ENCODE measurements around the gene EGFR. TPM values are rescaled to one million over a fixed set of nuclear protein-coding genes. Genes with fewer than 3 reads are reported as not detected.

EGFR gene
- total RNA-seq, 6 experiments from 2014 or later = 59.3 to 127 (median 93.7) TPM

DNA sequence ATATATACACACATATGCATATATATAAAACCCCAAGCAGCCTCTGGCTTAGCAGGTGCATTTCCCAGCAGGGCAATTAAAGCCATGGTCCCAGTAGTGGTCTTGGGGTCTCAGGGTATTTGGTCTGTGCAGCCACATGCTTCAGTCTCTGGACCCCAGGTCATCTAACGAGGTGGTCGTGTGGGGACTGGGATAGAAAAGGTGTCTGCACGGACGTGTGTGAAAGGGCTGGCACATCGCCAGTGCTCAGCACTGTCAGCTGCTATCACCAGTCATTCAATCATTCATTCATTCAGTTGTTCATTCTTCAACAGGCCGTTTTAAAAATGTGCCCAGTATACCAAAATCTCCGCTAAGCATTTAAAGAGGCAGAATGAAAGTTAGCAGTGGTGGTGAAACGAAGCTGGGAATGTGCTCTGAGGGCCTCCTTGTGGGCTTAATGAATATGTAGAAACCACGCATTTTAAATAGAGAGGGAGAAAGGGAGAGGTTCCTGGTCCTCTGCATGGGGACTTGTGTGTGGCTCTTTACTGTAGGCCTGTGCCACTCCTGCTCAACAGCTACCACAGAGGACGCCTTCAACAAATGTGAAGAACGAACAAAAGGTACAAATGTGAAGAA lies 170.4 kb downstream of the EGFR start:
- H3K9me3 ChIP-seq = no peaks in the 10 kb centered on the region
- intact Hi-C loops (cut with DNase I) = no loop called here
- 64% methylated on average over 11 of the region's 11 CpGs for WGBS (ENCODE audit: insufficient coverage, low coverage, low lambda C conversion rate, missing lambda C conversion rate)
- TF ChIP-seq POLR2A (IDR thresholded peaks at IDR 0.05) = no peak
- TF ChIP-seq, protein P1, sequence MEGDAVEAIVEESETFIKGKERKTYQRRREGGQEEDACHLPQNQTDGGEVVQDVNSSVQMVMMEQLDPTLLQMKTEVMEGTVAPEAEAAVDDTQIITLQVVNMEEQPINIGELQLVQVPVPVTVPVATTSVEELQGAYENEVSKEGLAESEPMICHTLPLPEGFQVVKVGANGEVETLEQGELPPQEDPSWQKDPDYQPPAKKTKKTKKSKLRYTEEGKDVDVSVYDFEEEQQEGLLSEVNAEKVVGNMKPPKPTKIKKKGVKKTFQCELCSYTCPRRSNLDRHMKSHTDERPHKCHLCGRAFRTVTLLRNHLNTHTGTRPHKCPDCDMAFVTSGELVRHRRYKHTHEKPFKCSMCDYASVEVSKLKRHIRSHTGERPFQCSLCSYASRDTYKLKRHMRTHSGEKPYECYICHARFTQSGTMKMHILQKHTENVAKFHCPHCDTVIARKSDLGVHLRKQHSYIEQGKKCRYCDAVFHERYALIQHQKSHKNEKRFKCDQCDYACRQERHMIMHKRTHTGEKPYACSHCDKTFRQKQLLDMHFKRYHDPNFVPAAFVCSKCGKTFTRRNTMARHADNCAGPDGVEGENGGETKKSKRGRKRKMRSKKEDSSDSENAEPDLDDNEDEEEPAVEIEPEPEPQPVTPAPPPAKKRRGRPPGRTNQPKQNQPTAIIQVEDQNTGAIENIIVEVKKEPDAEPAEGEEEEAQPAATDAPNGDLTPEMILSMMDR (IDR thresholded peaks at IDR 0.05) = no peak
- H3K27me3 ChIP-seq = no peaks in the 10 kb centered on the region
- peaks cover 0 to 55% (median 23%) of the 10 kb centered on the region in 4 donors for H3K36me3 ChIP-seq
- peaks cover 0 to 24% (median 2%) of the 10 kb centered on the region in 4 donors for H3K4me1 ChIP-seq
- ATAC-seq (no peak), DNase-seq (no peak)
- no peak overlapping the region for H3K4me3 ChIP-seq
- H3K27ac ChIP-seq = peak overlapping the region in 1 of 3 donors; percentile 73

DNA sequence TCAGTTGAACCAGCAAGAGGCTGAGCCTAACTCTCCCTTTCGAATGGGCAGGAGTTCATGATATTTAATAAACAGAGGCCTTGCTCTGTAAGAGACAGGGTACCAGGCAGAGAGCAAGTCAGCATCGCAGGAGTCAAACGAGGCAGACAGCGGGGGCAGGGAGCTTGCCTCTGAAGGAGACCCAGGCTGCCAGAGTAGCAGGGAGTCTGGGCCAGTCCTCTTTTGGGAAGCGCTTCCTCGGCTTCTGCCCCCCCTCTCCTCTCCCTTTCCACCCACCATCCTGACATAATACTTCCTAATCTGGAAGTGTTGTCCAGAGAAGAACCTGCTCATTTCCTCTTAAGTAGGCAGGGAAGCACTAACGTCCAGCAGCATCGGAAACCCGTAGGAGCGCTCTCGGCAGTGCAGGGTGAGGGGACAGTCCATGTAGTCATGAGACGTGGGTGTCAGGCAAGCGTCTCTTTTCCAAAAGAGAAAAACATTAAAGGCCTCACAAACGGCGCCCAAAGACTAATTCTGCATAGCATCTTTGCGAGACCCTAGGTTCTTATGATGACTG lies 171.1 kb downstream of the EGFR start:
- Histone ChIP-seq H3K9me3 (no peaks in the 10 kb centered on the region), H3K4me1 (peaks cover 0 to 24% (median 2%) of the 10 kb centered on the region in 4 donors), H3K4me3 (no peak overlapping the region), H3K27ac (peak overlapping the region in 1 of 3 donors; percentile 73), H3K36me3 (peaks cover 0 to 49% (median 24%) of the 10 kb centered on the region in 4 donors), H3K27me3 (no peaks in the 10 kb centered on the region)
- no peak for ATAC-seq
- no peak for DNase-seq
- 79% methylated on average over 11 of the region's 16 CpGs for WGBS (ENCODE audit: insufficient coverage, low coverage, low lambda C conversion rate, missing lambda C conversion rate)
- intact Hi-C loops (cut with DNase I) = no loop called here
- TF ChIP-seq, protein P1 (IDR thresholded peaks at IDR 0.05) = no peak
- no peak for TF ChIP-seq POLR2A (IDR thresholded peaks at IDR 0.05)

DNA sequence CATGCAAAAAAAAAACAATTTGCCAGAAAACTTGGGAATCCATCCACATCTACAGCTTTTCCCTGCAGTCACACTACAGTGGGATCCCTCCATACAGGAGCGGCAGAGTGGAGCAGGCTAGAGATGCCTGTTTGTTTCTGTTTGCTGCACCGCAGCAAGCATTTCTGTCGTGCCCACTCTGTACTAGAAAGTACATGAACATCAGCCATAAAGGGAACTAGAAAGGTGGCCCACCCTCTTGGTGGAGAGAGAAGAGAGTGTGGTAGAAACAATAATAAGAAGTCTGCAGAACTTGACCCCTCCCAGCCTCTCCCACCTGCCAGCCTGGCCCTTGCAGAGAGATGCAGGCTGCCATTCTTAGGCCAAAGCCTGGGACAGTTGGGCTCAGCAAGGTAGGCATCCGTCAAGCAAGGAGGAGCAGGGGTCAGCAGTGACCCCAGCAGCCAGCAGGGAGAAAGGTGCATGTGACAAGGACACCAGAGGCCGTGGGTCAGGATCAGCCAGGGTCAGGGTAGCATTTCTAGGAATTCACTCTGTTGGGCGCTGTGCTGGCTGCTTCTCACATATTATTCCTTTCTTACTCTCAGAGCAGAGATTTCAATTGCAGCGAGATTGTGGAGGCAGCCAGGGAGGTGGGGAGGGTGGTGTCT lies 171.8 kb downstream of the EGFR start:
- no peak for TF ChIP-seq POLR2A (IDR thresholded peaks at IDR 0.05)
- TF ChIP-seq, protein P1 (IDR thresholded peaks at IDR 0.05) = no peak
- Histone ChIP-seq H3K4me3 (no peak overlapping the region), H3K27ac (no peak overlapping the region), H3K36me3 (peaks cover 0 to 42% (median 19%) of the 10 kb centered on the region in 4 donors), H3K27me3 (no peaks in the 10 kb centered on the region), H3K9me3 (no peaks in the 10 kb centered on the region), H3K4me1 (peaks cover 0 to 24% (median 2%) of the 10 kb centered on the region in 4 donors)
- WGBS (ENCODE audit: insufficient coverage, low coverage, low lambda C conversion rate, missing lambda C conversion rate) = 94% methylated on average over 5 of the region's 7 CpGs
- ATAC-seq (no peak), DNase-seq (no peak)
- intact Hi-C loops (cut with DNase I) = no loop called here

DNA sequence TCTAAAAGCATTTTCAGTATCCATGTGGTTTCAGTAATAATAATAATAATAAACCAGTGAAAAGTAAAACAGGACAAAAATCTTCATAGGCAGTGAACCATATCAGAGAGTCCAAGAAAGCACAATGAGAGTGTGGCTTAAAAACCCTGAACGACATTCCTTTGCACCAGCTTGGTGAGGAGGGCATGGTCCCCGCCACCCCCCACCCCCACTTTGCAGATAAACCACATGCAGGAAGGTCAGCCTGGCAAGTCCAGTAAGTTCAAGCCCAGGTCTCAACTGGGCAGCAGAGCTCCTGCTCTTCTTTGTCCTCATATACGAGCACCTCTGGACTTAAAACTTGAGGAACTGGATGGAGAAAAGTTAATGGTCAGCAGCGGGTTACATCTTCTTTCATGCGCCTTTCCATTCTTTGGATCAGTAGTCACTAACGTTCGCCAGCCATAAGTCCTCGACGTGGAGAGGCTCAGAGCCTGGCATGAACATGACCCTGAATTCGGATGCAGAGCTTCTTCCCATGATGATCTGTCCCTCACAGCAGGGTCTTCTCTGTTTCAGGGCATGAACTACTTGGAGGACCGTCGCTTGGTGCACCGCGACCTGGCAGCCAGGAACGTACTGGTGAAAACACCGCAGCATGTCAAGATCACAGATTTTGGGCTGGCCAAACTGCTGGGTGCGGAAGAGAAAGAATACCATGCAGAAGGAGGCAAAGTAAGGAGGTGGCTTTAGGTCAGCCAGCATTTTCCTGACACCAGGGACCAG lies 172.5 kb downstream of the EGFR start:
- Histone ChIP-seq H3K4me3 (no peak overlapping the region), H3K4me1 (peaks cover 0 to 24% (median 2%) of the 10 kb centered on the region in 4 donors), H3K36me3 (peaks cover 0 to 35% (median 15%) of the 10 kb centered on the region in 4 donors), H3K27ac (no peak overlapping the region), H3K27me3 (no peaks in the 10 kb centered on the region), H3K9me3 (no peaks in the 10 kb centered on the region)
- WGBS (ENCODE audit: insufficient coverage, low coverage, low lambda C conversion rate, missing lambda C conversion rate) = 74% methylated on average over 13 of the region's 17 CpGs
- no peak for TF ChIP-seq POLR2A (IDR thresholded peaks at IDR 0.05)
- TF ChIP-seq, protein P1 (IDR thresholded peaks at IDR 0.05) = no peak
- no peak for DNase-seq
- intact Hi-C loops (cut with DNase I) = no loop called here
- no peak for ATAC-seq

Data from right lobe of liver (tissue), 6 donors.